ENCODE measurements around the gene MARCHF10.

GRCh38 chr17:62718429-62718828, 89.7 kb downstream of the MARCHF10 start:
- TF ChIP-seq, protein P1, sequence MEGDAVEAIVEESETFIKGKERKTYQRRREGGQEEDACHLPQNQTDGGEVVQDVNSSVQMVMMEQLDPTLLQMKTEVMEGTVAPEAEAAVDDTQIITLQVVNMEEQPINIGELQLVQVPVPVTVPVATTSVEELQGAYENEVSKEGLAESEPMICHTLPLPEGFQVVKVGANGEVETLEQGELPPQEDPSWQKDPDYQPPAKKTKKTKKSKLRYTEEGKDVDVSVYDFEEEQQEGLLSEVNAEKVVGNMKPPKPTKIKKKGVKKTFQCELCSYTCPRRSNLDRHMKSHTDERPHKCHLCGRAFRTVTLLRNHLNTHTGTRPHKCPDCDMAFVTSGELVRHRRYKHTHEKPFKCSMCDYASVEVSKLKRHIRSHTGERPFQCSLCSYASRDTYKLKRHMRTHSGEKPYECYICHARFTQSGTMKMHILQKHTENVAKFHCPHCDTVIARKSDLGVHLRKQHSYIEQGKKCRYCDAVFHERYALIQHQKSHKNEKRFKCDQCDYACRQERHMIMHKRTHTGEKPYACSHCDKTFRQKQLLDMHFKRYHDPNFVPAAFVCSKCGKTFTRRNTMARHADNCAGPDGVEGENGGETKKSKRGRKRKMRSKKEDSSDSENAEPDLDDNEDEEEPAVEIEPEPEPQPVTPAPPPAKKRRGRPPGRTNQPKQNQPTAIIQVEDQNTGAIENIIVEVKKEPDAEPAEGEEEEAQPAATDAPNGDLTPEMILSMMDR (IDR thresholded peaks at IDR 0.05) = no peak
- TF ChIP-seq POLR2A (IDR thresholded peaks at IDR 0.05) (no peak), POLR2AphosphoS5 (IDR thresholded peaks at IDR 0.05; ENCODE audit: insufficient read depth in 1 of 2, low read depth in 1 of 2) (no peak)

All from vagina (tissue), 2 donors.